Measurements from ENCODE around the gene ECE2.
A peak's percentile ranks its signal among the peaks of the same experiment; 100 is the strongest.

Gene ECE2

GRCh38 chr3:184259396-184259877, 16.4 kb upstream of the ECE2 start:
- Histone ChIP-seq H4K20me1 (ENCODE audit: insufficient read depth) (no peaks in the 10 kb centered on the region), H3K27me3 (ENCODE audit: insufficient read depth, low read depth) (peaks cover 6% of the 10 kb centered on the region), H3K36me3 (ENCODE audit: insufficient read depth) (no peaks in the 10 kb centered on the region), H3K9ac (no peak overlapping the region), H3K4me3 (IDR thresholded peaks at IDR 0.05; ENCODE audit: insufficient read depth, low read depth, low read length) (no peak overlapping the region), H3K4me1 (ENCODE audit: low read depth, poor library complexity, severe bottlenecking) (peaks cover 8% of the 10 kb centered on the region), H3K27ac (no peak overlapping the region), H2AFZ (ENCODE audit: low read depth) (no peak overlapping the region), H3K79me2 (ENCODE audit: insufficient read depth, low read depth) (no peaks in the 10 kb centered on the region), H3K4me2 (no peak overlapping the region; the same call in 1 of the 2 replicates)
- TF ChIP-seq CTCF (conservative IDR thresholded peaks at IDR 0.05; ENCODE audit: low read depth, low read length) = no peak

- Histone ChIP-seq H4K20me1 (ENCODE audit: insufficient read depth) (no peaks in the 10 kb centered on the region), H3K4me3 (IDR thresholded peaks at IDR 0.05; ENCODE audit: insufficient read depth, low read depth, low read length) (no peak overlapping the region), H3K27me3 (ENCODE audit: insufficient read depth, low read depth) (peaks cover 6% of the 10 kb centered on the region), H3K27ac (no peak overlapping the region), H3K4me1 (ENCODE audit: low read depth, poor library complexity, severe bottlenecking) (peaks cover 8% of the 10 kb centered on the region), H3K4me2 (peak overlapping the region; percentile 97), H3K36me3 (ENCODE audit: insufficient read depth) (no peaks in the 10 kb centered on the region), H2AFZ (ENCODE audit: low read depth) (peak overlapping the region; percentile 66; the same call in 1 of the 2 replicates), H3K79me2 (ENCODE audit: insufficient read depth, low read depth) (no peaks in the 10 kb centered on the region), H3K9ac (peak overlapping the region; percentile 46; the same call in 1 of the 2 replicates)
- TF ChIP-seq CTCF (conservative IDR thresholded peaks at IDR 0.05; ENCODE audit: low read depth, low read length) = no peak
These were observed 15.7 kb upstream of the ECE2 start for GRCh38 chr3:184259878-184260723.

GRCh38 chr3:184260724-184261269, 15.0 kb upstream of the ECE2 start:
- H4K20me1 ChIP-seq (ENCODE audit: insufficient read depth) = no peaks in the 10 kb centered on the region
- no peaks in the 10 kb centered on the region for H3K36me3 ChIP-seq (ENCODE audit: insufficient read depth)
- no peak overlapping the region for H3K27ac ChIP-seq
- H2AFZ ChIP-seq (ENCODE audit: low read depth) = peak overlapping the region; percentile 66
- peak overlapping the region; percentile 69 for H3K4me3 ChIP-seq (IDR thresholded peaks at IDR 0.05; ENCODE audit: insufficient read depth, low read depth, low read length)
- peak overlapping the region; percentile 46; the same call in 1 of the 2 replicates for H3K9ac ChIP-seq
- H3K79me2 ChIP-seq (ENCODE audit: insufficient read depth, low read depth) = no peaks in the 10 kb centered on the region
- H3K27me3 ChIP-seq (ENCODE audit: insufficient read depth, low read depth) = peaks cover 6% of the 10 kb centered on the region
- H3K4me2 ChIP-seq = peak overlapping the region; percentile 97
- peaks cover 8% of the 10 kb centered on the region for H3K4me1 ChIP-seq (ENCODE audit: low read depth, poor library complexity, severe bottlenecking)
- no peak for TF ChIP-seq CTCF (conservative IDR thresholded peaks at IDR 0.05; ENCODE audit: low read depth, low read length)

- peak within 1 kb of the TSS; percentile 88 for H2AFZ ChIP-seq (ENCODE audit: low read depth)
These were observed 14.5 kb upstream of the ECE2 start, which contains the start of gene CAMK2N2 for GRCh38 chr3:184261270-184261853. TSS of gene CAMK2N2 (minus strand) at chr3:184261553. CDS start at chr3:184261285, 268 bp downstream.

More at GRCh38 chr3:184261270-184261853, 14.5 kb upstream of the ECE2 start, which contains the start of gene CAMK2N2:
- peak within 1 kb of the TSS; percentile 97 for H3K4me2 ChIP-seq
- H4K20me1 ChIP-seq (ENCODE audit: insufficient read depth) = no peaks in the 10 kb centered on the region
- no peaks in the 10 kb centered on the region for H3K79me2 ChIP-seq (ENCODE audit: insufficient read depth, low read depth)
- peak within 1 kb of the TSS; percentile 69 for H3K4me3 ChIP-seq (IDR thresholded peaks at IDR 0.05; ENCODE audit: insufficient read depth, low read depth, low read length)
- H3K27me3 ChIP-seq (ENCODE audit: insufficient read depth, low read depth) = peaks cover 6% of the 10 kb centered on the region
- TF ChIP-seq CTCF (conservative IDR thresholded peaks at IDR 0.05; ENCODE audit: low read depth, low read length) = no peak
- peaks cover 8% of the 10 kb centered on the region for H3K4me1 ChIP-seq (ENCODE audit: low read depth, poor library complexity, severe bottlenecking)
- H3K27ac ChIP-seq = no peak within 1 kb of the TSS
- no peaks in the 10 kb centered on the region for H3K36me3 ChIP-seq (ENCODE audit: insufficient read depth)
- H3K9ac ChIP-seq = peak within 1 kb of the TSS; percentile 46; the same call in 1 of the 2 replicates

All from KMS-11 (cell line).